GM18519 (cell line): ENCODE results near the gene ELN.
"Not testable (repeated sequence)": the region's sequence is repeated elsewhere in the genome, so short reads cannot be mapped to it uniquely, and the experiment has no call there.

Experiments
- ATAC-seq: cut with Tn5 transposase; IDR thresholded peaks from one replicate; pipeline ENCODE4 v1.9.1; 2021; ENCODE audit warnings: mild to moderate bottlenecking, moderate library complexity; ENCODE audit not compliant: unreplicated experiment, low FRiP score

The ELN gene

GRCh38 chr7:74040101-74040790 is 12.3 kb downstream of the ELN start:
- no peak for ATAC-seq

GRCh38 chr7:74040791-74041520 is 13.0 kb downstream of the ELN start:
- no peak for ATAC-seq

GRCh38 chr7:74042746-74043522 is 15.0 kb downstream of the ELN start:
- ATAC-seq = no peak

- ATAC-seq = no peak
Observed at GRCh38 chr7:74043523-74043951, 15.6 kb downstream of the ELN start.

- no peak for ATAC-seq
Observed at GRCh38 chr7:74044366-74045350, 16.7 kb downstream of the ELN start.

GRCh38 chr7:74046581-74046980 is 18.6 kb downstream of the ELN start:
- ATAC-seq = not testable (repeated sequence)

GRCh38 chr7:74047804-74048380 is 19.9 kb downstream of the ELN start:
- ATAC-seq = no peak

- ATAC-seq = no peak
Observed at GRCh38 chr7:74048999-74049599, 21.1 kb downstream of the ELN start.

- ATAC-seq = no peak
Observed at GRCh38 chr7:74049997-74050798, 22.2 kb downstream of the ELN start.

- ATAC-seq = no peak
Observed at GRCh38 chr7:74051193-74051592, 23.2 kb downstream of the ELN start.

- no peak for ATAC-seq
Observed at GRCh38 chr7:74051629-74052410, 23.8 kb downstream of the ELN start.

- no peak for ATAC-seq
Observed at GRCh38 chr7:74052628-74053027, 24.7 kb downstream of the ELN start.

GRCh38 chr7:74053589-74054186 is 25.7 kb downstream of the ELN start:
- ATAC-seq = no peak

GRCh38 chr7:74056096-74056915 is 28.3 kb downstream of the ELN start:
- no peak for ATAC-seq

- no peak for ATAC-seq
Observed at GRCh38 chr7:74057216-74057925, 29.4 kb downstream of the ELN start.

GRCh38 chr7:74057987-74058386 is 30.0 kb downstream of the ELN start:
- no peak for ATAC-seq
